Mucosa of descending colon (tissue), 3 donors: Measurements from ENCODE around the gene SAMD4A. TPM values are rescaled to one million over a fixed set of nuclear protein-coding genes. Genes with fewer than 3 reads are reported as not detected.

Source experiments
- ATAC-seq: fragments of 200-7000 bp; cut with Tn5 transposase; one replicate; pipeline ENCODE4 v1.9.1; 2020; ENCODE audit warnings: mild to moderate bottlenecking, moderate library complexity
- DNase-seq, 3 donors: peaks; one replicate each; pipeline ENCODE4 v3.0.0-alpha.2; 2020
- H3K36me3 ChIP-seq: fragments of 200-600 bp; one replicate; pipeline ENCODE4 v1.8.0; 2021; ENCODE audit warnings: low read depth, mild to moderate bottlenecking
- H3K4me1 ChIP-seq: fragments of 200-600 bp; one replicate; pipeline ENCODE4 v1.8.0; 2021; ENCODE audit warnings: low read depth, mild to moderate bottlenecking
- H3K4me3 ChIP-seq: fragments of 200-600 bp; one replicate; pipeline ENCODE4 v1.8.0; 2021; ENCODE audit warnings: mild to moderate bottlenecking
- H3K9me3 ChIP-seq: fragments of 200-600 bp; one replicate; pipeline ENCODE4 v1.8.0; 2021; ENCODE audit warnings: mild to moderate bottlenecking
- CTCF ChIP-seq: fragments of 200-600 bp; IDR thresholded peaks from one replicate; pipeline ENCODE4 v1.8.0; 2022; ENCODE audit warnings: antibody characterized with exemption, mild to moderate bottlenecking
- intact Hi-C, 2 donors: fragments of 100-400 bp; cut with DNase I in 1 of 2; cut with micrococcal nuclease in 1 of 2; formaldehyde crosslinking; loops; one replicate each; pipeline versions ENCODE4 v1.11.0 to v1.11.1; 2022; cut with DNase I, micrococcal nuclease
- total RNA-seq, 3 donors: library from RNA; stranded (reverse); fragmentation: NEBNext Ultra II Directional in 2 of 3; extraction: Animal tissue kit (Norgen Biotek cat#: 25700) in 2 of 3; gene quantifications; one replicate each; pipeline versions ENCODE4 v1.2.1 to v1.2.4, GENCODE V29; 2021 to 2023
- donor health status: DM: no; HTN: no; CAD: no; lungs with moderate emphysema.
- donor health status: DM: no; HTN: no; CAD: no.
- donor health status: DM: no; HTN: yes; CAD: no.

The SAMD4A gene
- total RNA-seq, 3 donors from 2014 or later = 14.7 to 82.1 (median 16.5) TPM

- TF ChIP-seq CTCF = no peak
- DNase-seq (no peak), ATAC-seq (no peak)
- Histone ChIP-seq H3K9me3 (no peaks in the 10 kb centered on the region), H3K4me1 (no peaks in the 10 kb centered on the region), H3K4me3 (no peak overlapping the region), H3K36me3 (no peaks in the 10 kb centered on the region)
- intact Hi-C loops = no loop called here
Measured at GRCh38 chr14:54763761-54764160, 196.8 kb downstream of the SAMD4A start.

GRCh38 chr14:54766276-54767138 lies 199.6 kb downstream of the SAMD4A start:
- DNase-seq = no peak
- no peak for TF ChIP-seq CTCF
- no peaks in the 10 kb centered on the region for H3K9me3 ChIP-seq
- intact Hi-C loops = no loop called here
- no peak overlapping the region for H3K4me3 ChIP-seq
- no peaks in the 10 kb centered on the region for H3K36me3 ChIP-seq
- no peaks in the 10 kb centered on the region for H3K4me1 ChIP-seq
- no peak for ATAC-seq

- Histone ChIP-seq H3K4me3 (no peak overlapping the region), H3K4me1 (no peaks in the 10 kb centered on the region), H3K36me3 (no peaks in the 10 kb centered on the region), H3K9me3 (no peaks in the 10 kb centered on the region)
- no peak for TF ChIP-seq CTCF
- ATAC-seq = no peak
- intact Hi-C loops = no loop called here
- no peak for DNase-seq
Measured at GRCh38 chr14:54767139-54767431, 200.2 kb downstream of the SAMD4A start.

GRCh38 chr14:54767450-54767849 lies 200.5 kb downstream of the SAMD4A start:
- no peak for ATAC-seq
- intact Hi-C loops = no loop called here
- H3K4me3 ChIP-seq = no peak overlapping the region
- H3K36me3 ChIP-seq = no peaks in the 10 kb centered on the region
- no peaks in the 10 kb centered on the region for H3K4me1 ChIP-seq
- H3K9me3 ChIP-seq = no peaks in the 10 kb centered on the region
- no peak for DNase-seq
- no peak for TF ChIP-seq CTCF

GRCh38 chr14:54768501-54769129 lies 201.7 kb downstream of the SAMD4A start:
- ATAC-seq (no peak), DNase-seq (no peak)
- intact Hi-C loops = no loop called here
- Histone ChIP-seq H3K4me1 (no peaks in the 10 kb centered on the region), H3K36me3 (no peaks in the 10 kb centered on the region), H3K9me3 (no peaks in the 10 kb centered on the region), H3K4me3 (no peak overlapping the region)
- no peak for TF ChIP-seq CTCF
